ENCODE measurements around the gene TGFBR1. TPM values are rescaled to one million over a fixed set of nuclear protein-coding genes. Genes with fewer than 3 reads are reported as not detected.

Gene TGFBR1
- total RNA-seq, 1 donor from 2014 or later: 203 TPM

DNA sequence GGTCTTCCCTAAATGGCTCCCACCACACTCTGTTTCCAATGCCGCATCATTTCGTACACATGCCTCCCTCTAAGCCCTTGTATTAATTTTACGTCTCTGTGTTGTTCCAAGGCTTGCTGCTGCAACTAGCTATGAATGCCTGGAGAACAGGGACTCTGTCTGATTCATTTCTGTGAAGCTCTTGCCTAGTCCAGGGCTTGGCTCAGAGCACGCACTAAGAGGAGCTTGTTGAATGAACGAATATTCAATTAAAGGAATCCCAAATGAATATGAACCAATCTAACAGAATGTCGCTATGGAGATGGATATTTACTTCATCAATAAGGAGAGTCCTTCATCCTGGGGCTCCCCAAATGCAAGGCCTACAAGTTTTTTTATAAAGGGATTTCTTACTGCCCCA is 55.3 kb downstream of the TGFBR1 start:
- no peak overlapping the region for H3K27ac ChIP-seq (ENCODE audit: low read depth, low read length)
- no peaks in the 10 kb centered on the region for H3K36me3 ChIP-seq (ENCODE audit: insufficient read depth, low read length)
- H2AFZ ChIP-seq (ENCODE audit: low read depth, low read length): no peak overlapping the region
- no peaks in the 10 kb centered on the region for H3K4me1 ChIP-seq (ENCODE audit: insufficient read depth, low read length)
- TF ChIP-seq EZH2 (IDR thresholded peaks at IDR 0.05; ENCODE audit: insufficient read depth, low read length): no peak
- TF ChIP-seq CTCF (IDR thresholded peaks at IDR 0.05; ENCODE audit: insufficient read depth, low read depth, low read length): no peak
- Mint-ChIP-seq H3K27ac (ENCODE audit: unreplicated experiment) (no peak overlapping the region), H3K4me3 (ENCODE audit: unreplicated experiment) (no peak overlapping the region), H3K27me3 (ENCODE audit: low read depth, unreplicated experiment) (no peaks in the 10 kb centered on the region), H3K4me1 (ENCODE audit: low read depth, unreplicated experiment) (peaks cover 8% of the 10 kb centered on the region), H3K36me3 (ENCODE audit: low read depth, unreplicated experiment) (peaks cover 2% of the 10 kb centered on the region), H3K9me3 (ENCODE audit: unreplicated experiment) (no peaks in the 10 kb centered on the region)
- FAIRE-seq: no peak
- no peak overlapping the region for H3K9ac ChIP-seq (ENCODE audit: low read length)
- no peak overlapping the region for H3K4me2 ChIP-seq (ENCODE audit: low read length)
- DNase-seq (ENCODE audit: low read depth): no peak
- H3K27me3 ChIP-seq (ENCODE audit: insufficient read depth, low read length): peaks cover 3% of the 10 kb centered on the region
- no peaks in the 10 kb centered on the region for H3K79me2 ChIP-seq (ENCODE audit: insufficient read depth, low read length)
- no peaks in the 10 kb centered on the region for H4K20me1 ChIP-seq (ENCODE audit: insufficient read depth, low read length)
- H3K9me3 ChIP-seq (ENCODE audit: insufficient read depth, low read depth, low read length): no peaks in the 10 kb centered on the region
- no peak overlapping the region for H3K4me3 ChIP-seq (ENCODE audit: insufficient read depth, low read depth, low read length)

- no peak overlapping the region for H3K9ac ChIP-seq (ENCODE audit: low read length)
- peak; percentile 43 for FAIRE-seq
- no peak overlapping the region for H2AFZ ChIP-seq (ENCODE audit: low read depth, low read length)
Measured at GRCh38 chr9:99162759-99163364, 57.9 kb downstream of the TGFBR1 start.

More at GRCh38 chr9:99162759-99163364, 57.9 kb downstream of the TGFBR1 start:
- H3K36me3 ChIP-seq (ENCODE audit: insufficient read depth, low read length): no peaks in the 10 kb centered on the region
- no peaks in the 10 kb centered on the region for H3K79me2 ChIP-seq (ENCODE audit: insufficient read depth, low read length)
- H3K27ac ChIP-seq (ENCODE audit: low read depth, low read length): no peak overlapping the region
- H3K27me3 Mint-ChIP-seq (ENCODE audit: low read depth, unreplicated experiment): no peaks in the 10 kb centered on the region
- H3K4me3 Mint-ChIP-seq (ENCODE audit: unreplicated experiment): no peak overlapping the region
- H3K9me3 ChIP-seq (ENCODE audit: insufficient read depth, low read depth, low read length): no peaks in the 10 kb centered on the region
- TF ChIP-seq EZH2 (IDR thresholded peaks at IDR 0.05; ENCODE audit: insufficient read depth, low read length): no peak
- peak; percentile 74 for TF ChIP-seq CTCF (IDR thresholded peaks at IDR 0.05; ENCODE audit: insufficient read depth, low read depth, low read length)
- H3K4me2 ChIP-seq (ENCODE audit: low read length): no peak overlapping the region
- peaks cover 4% of the 10 kb centered on the region for H3K27me3 ChIP-seq (ENCODE audit: insufficient read depth, low read length)
- H3K36me3 Mint-ChIP-seq (ENCODE audit: low read depth, unreplicated experiment): peaks cover 2% of the 10 kb centered on the region
- no peak overlapping the region for H3K27ac Mint-ChIP-seq (ENCODE audit: unreplicated experiment)
- H4K20me1 ChIP-seq (ENCODE audit: insufficient read depth, low read length): no peaks in the 10 kb centered on the region
- DNase-seq (ENCODE audit: low read depth): peak; percentile 5
- no peaks in the 10 kb centered on the region for H3K9me3 Mint-ChIP-seq (ENCODE audit: unreplicated experiment)
- no peak overlapping the region for H3K4me3 ChIP-seq (ENCODE audit: insufficient read depth, low read depth, low read length)
- no peaks in the 10 kb centered on the region for H3K4me1 ChIP-seq (ENCODE audit: insufficient read depth, low read length)
- H3K4me1 Mint-ChIP-seq (ENCODE audit: low read depth, unreplicated experiment): peaks cover 2% of the 10 kb centered on the region
